Amniotic epithelial cell (primary cell): Measurements from ENCODE around the gene ZCCHC8.
"Not testable (repeated sequence)": the region's sequence is repeated elsewhere in the genome, so short reads cannot be mapped to it uniquely, and the experiment has no call there.

ENCODE experiments used
- DNase-seq: peaks from one replicate; pipeline ENCODE4 v3.0.0-alpha.2; 2010; ENCODE audit warnings: low read depth

ZCCHC8 gene

DNA sequence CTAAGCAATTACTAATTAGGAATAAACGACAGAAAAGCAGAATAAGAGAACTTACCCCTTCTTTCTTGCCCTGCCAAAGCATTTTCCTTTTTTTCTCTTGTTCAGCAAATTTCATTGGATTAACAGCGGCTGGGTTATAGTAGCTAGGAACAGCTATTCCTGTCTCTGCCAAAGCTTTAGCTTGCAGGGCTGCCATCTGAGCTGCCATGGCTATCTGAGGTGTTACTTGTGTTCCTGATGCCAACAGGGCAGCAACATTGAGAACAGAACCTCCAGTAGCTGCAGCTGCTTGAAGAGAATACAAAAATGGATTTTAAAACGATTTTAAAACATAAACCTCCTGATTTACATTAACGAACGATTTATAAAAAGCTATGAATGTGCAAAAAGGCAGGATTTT lies 7.4 kb upstream of the ZCCHC8 start:
- no peak for DNase-seq

DNA sequence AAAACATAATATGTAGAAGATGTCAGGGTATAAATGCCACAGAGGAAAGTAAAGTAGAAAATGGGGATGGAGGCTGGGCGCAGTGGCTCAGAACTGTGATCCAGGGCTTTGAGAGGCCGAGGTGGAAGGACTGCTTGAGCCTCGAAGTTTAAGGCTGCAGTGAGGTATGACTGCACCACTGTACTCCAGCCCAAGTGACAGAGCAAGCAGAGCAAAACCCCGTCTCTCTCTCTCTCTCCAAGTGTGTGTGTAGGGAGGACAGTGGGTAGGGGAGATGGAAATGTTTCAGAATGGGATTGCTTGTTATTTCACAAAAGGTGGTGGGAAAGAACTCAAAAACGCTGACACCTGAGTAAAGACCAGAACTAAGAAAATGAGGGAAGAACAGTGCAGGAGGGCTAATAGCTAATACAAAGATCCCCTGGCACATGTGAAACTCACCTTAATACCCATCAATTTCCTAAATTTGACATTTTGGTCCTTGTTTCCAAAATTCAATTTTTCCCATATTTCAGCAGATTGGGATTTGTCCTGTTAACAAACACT lies 5.7 kb upstream of the ZCCHC8 start:
- DNase-seq = no peak

DNA sequence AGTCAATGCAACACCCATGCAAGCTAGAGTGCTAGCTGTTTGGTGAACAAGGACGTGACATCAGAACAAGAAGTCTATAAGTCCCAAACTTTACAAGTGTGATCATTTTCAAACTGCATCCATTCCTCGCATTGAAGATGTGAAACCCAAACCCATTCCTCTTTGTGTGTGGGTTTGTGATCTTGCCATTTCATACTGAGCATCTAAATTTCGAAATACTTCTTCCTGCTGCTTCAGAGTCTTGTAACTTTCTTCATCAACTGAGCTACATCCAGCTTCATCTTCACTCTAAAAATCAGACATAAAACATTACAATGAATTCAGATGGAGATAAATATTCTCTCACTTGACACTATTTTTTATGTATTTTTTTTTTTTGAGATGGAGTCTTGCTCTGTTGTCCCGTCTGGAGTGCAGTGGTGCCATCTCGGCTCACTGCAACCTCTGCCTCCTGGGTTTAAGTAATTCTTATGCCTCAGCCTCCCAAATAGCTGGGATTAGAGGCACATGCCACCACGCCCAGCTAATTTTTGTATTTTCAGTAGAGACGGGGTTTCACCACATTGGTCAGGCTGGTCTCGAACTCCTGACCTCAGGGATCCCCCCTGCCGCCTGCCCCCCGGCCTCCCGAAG lies 4.8 kb upstream of the ZCCHC8 start:
- DNase-seq = peak; percentile 25

DNA sequence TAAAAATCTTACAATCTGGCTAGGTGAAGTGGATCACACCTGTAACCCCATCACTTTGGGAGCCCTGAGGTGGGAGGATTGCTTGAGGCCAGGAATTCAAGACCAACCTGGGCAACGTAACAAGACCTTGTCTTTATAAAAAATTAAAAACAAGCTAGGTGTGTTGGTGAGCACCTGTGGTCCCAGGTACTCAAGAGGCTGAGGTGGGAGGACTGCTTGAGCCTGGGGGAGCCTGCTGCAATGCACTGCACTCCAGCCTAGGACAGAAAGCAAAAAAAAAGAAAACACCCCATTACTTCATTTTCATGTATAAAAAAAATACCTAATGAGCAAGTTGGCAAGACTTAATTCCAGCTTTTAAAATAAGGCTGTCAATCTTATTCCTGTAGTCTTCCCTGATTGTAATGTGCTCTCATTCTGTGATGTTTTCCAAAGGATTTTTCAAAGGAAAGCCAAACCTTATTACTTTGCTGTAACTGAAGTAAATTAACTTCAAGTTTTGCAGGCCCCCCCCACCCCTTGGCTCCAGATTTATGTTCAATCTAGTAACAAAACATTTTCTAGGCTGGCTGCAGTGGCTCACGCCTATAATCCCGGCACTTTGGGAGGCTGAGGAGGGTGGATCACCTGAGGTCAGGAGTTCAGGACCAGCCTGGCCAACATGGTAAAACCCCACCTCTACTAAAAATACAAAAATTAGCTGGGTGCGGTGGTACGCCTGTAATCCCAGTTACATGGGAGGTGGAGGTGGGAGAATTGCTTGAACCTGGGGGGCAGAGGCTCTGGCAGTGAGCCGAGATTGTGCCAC lies 3.3 kb upstream of the ZCCHC8 start:
- DNase-seq = no peak

DNA sequence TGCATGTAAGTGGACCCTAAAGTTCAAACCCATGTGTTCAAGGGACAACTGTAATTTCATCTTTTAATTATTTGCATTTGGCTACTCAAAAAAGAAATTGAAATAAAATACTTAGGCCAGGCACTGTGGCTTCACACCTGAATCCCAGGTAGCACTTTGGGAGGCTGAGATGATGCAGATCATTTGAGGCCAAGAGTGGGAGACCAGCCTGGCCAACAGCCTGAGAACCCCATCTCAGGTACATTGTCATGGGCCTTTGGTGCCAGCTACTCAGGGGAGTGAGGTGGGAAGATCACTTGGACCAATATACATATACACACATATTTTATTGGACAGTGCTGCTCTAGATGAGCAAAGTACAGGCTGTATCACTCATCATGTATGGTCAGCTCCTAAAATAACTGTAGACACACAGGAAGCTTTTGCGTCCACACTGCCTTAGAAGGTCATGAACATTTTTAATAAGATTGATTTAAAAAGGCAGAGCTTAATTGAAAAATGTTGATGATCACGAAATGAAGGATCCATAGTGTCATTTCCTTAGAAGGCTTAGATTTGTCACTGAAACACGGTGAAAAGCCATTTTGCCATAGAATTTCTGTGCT lies 2.5 kb upstream of the ZCCHC8 start:
- no peak for DNase-seq

DNA sequence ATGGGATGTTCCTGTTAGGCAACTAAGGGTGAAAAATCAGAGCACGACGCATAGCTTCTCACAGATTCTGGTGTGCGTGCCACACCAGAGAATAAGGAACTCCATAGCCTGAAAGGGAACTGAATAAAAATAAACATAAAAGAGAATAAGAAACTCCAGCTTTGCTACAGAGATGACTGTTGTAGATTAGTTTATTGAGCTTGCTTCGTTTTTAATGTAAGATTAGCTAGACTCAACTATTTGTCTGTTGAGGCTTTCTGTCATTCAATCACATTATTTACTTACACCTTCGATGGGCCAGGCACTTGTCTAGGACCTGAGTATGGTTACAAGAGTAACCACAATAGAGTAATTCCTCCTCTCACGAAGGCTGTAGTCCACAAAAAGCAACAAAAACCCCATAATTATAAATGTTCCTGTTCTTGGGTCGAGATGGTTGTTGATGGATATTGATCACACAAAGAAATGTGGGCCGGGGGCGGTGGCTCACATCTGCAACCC lies 807 bp upstream of the ZCCHC8 start:
- no peak for DNase-seq

DNA sequence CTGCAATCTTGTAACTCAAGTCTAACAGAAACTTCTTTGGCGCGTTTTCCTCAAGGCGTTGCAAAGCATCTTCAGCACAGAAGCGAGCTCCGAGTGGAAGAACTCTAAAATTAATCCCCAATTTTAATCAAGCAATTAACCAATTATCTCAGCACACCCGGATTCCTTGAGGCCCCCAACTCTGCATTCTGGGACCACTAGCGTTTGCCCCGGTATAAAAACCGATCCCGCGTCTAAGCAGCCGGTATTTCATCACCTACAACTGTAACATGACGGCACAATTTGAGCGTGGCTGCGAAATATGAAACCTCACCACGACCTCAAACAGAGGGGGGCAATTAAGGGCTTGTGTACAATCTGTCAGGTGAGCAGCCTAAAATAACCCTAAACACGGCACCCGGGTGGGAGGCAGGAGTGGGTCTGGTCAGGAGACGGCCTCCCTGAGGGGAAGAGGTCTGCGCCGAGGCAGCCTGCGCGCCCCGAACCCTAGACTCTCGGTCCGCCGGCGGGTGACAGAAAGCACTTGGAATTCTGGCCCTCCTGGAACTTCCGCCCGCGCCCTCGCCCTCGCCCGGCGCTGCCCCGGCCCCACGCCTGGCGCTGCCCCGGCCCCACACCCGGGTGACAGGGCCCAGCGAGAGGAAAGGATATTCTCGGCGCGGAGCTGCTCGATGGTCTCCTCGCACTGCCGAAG lies 594 bp downstream of the ZCCHC8 start:
- peak; percentile 65 for DNase-seq

DNA sequence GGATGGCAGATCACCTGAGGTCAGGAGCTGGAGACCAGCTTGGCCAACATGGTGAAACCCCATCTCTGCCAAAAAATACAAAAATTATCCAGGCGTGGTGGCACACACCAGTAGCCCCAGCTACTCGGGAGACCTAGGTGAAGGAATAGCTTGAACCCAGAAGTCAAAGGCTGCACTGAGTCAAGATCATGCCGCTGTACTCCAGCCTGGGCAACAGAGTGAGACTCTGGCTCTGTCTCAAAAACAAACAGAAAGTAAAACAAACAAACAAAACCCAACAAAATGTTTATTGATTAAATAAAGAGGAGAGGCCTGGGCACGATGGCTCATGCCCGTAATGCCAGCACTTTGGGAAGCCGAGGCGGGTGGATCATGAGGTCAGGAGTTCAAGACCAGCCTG lies 5.5 kb downstream of the ZCCHC8 start:
- no peak for DNase-seq

DNA sequence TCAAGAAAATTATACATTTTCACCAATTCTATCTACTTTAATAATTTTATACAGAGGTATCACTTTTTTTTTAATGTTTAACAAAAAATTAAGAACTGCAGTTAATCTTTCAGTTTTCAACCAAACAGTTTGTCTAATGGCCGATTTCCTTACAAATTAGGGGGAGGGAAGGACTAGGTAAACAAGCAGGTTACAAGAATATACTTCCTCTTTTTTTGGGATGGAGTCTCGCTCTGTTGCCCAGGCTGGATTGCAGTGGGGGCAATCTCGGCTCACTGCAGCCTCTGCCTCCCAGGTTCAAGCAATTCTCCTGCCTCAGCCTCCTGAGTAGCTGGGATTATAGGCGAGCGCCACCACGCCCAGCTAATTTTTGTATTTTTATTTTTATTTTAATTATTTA lies 7.5 kb downstream of the ZCCHC8 start:
- not testable (repeated sequence) for DNase-seq

DNA sequence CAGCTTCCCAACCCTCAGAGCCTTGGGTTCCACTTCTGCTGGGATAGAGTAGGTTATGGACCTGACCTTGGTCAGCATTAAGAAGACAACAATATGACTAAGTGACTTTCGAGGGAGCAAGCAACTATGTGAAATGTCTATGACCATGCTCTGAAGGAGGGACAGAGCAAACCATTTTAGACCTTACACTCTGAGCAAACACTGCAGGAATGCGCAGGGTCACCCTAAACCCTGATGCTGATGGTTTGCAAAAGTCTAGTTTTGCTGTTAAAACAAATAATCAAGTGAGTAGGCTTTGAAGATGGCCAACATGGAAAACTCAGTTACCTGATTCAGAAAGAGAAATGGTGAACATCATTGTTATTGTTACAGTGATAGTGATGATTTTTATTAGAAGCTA lies 8.7 kb downstream of the ZCCHC8 start:
- DNase-seq = no peak

DNA sequence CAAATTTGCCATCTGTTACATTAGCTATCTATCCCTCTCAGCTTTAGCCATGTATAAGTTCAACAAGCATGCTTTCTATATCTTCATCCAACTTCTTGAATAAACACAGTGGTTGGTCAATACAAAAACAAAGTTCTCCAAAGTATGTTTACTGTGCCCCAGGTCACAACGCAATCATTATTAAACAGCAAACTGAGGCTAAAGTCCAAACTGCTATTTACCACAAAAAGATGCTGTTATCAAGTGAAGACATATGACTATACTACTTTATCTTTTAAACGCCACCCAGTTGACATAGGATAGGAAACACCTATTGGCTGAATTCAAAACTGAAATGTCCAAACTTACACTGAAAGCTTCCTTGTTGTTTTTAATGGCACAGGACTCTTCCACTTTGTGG lies 11.7 kb downstream of the ZCCHC8 start:
- no peak for DNase-seq

DNA sequence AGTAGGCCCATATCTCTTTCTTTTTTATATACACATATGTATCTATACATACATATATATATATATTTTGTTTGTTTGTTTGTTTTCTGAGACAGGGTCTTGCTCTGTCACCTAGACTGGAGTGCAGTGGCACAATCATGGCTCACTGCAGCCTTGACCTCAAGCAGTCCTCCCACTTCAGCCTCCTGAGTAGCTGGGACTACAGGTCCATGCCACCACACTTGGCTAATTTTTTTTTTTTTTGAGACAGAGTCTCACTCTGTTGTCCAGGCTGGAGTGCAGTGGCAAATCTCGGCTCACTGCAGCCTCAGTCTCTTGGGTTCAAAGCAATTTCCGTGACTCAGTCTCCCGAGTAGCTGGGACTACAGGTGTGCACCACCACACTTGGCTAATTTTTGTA lies 12.9 kb downstream of the ZCCHC8 start:
- not testable (repeated sequence) for DNase-seq

DNA sequence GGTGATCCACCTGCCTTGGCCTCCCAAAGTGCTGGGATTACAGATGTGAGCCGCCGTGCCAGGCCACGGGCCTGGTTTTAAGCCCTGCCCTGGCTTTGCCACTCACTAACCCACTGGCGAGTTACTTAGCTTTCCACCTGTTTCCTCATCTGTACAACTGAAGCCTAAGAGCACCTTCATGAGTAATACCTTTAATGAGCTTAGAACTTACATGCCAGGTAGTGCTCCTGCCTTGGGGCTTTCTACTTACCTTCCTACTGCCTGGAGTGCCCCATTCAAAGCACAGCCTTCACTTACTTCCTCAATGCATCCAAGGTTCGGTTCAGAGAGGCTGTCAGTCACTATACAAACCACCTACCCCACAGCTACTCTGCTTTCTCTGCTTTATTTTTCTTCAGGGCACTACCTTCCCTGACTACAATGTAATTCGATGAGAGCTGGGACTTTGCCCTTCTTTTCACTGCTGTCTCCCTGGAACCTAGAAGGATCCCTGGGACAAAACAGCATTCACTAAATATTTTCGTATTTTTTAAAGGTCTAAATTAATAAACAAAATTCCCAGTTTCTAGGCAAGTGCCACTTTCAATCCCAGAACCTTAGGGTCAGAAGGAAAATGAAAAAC lies 13.8 kb downstream of the ZCCHC8 start:
- no peak for DNase-seq

DNA sequence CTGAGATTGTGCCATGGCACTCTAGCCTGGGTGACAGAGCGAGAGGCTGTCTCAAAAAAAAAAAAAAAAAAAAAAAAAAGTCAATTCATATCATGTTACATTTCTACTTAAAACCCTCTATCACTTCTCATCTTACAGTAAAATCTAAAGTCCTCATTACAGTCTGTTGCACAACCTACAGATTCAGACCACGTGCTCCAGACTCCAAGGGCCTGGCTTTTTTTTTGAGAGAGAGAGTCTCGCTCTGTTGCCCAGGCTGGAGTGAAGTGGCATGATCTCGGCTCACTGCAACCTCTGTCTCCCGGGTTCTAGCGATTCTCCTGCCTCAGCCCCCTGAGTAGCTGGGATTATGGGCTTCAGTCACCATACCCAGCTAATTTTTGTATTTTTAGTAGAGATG lies 14.4 kb downstream of the ZCCHC8 start:
- peak; percentile 62 for DNase-seq

DNA sequence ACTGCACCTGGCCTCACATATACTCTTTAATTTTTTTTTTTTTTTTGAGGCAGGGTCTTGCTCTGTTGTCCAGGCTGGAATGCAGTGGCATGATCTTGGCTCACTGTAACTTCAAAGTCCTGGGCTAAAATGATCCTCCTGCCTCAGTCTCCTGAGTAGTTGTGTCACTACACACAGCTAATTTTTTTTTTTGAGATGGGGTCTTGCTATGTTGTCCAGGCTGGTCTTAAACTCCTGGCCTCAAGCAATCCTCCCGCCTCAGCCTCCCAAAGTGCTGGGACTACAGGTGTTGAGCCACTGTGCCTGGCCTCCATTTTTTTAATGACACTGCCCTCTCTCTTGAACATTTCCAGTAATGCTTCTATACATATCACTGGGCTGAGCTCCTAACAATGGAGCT lies 16.3 kb downstream of the ZCCHC8 start:
- DNase-seq = not testable (repeated sequence)

DNA sequence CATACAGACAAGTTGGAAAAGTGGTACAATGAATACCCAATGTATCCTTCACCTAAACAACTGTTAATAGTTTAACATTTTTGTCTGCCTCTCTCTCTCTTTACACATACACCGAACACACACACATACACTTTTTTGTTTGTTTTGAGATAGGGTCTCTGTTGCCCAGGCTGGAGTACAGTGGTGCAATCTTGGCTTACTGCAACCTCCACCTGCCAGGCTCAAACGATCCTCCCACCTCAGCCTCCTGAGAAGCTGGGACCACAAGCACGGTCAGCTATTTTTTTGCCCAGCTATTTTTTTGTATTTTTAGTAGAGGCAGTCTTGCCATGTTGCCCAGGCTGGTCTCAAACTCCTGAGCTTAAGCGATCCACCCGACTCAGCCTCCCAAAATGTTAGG lies 16.8 kb downstream of the ZCCHC8 start:
- DNase-seq = no peak

DNA sequence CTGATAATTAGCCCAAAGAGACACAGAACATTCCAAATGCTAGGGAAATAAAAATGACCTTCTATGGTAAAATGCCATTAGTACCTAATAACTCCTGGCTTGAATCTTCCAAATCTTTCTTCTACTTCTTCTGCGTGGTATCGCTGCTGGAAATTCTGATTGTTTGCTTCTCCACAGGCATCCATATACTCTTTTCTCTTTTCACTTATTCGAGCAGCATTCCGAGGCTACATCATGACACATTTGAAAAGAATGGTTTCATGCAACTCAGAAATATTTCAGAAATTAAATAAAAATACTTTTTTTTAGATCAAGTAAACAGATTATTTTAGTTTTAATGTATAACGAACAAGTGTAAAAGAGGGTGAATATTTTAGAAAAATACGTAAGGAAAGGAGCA lies 18.9 kb downstream of the ZCCHC8 start:
- no peak for DNase-seq

DNA sequence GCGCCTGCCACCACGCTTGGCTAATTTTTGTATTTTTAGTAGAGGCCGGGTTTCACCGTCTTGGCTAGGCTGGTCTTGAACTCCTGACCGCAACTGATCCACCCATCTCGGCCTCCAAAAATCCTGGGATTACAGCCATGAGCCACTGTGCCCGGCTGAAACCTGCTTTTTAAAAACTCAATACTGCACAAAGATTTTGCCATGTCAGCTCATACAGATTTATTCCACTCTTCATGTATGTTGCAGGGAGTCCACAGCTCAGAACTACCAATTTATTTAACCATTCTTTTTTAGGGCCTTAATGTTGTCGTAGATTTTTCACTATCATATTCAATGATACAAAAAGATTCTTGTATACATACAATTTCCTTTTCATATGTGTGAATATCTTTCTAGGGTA lies 20.0 kb downstream of the ZCCHC8 start:
- no peak for DNase-seq

DNA sequence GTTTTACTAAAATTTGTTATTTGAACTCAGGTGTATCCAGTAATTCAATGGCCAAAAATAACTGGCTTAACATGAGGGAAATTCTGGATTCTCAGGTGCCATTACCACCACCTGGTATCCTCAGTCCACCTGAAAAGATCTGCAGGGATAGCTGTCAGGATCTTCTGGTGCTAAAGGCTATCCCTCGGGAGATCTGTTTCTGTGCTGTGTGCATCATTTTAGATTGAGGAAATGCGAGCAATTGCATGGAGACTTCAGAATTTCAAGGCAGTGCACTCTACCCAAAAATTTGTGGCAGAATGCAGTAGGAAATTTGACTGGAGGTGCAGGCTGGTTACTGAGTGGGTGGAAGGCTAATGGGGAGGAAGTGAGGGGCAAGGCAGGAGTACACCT lies 26.4 kb downstream of the ZCCHC8 start:
- DNase-seq = no peak

DNA sequence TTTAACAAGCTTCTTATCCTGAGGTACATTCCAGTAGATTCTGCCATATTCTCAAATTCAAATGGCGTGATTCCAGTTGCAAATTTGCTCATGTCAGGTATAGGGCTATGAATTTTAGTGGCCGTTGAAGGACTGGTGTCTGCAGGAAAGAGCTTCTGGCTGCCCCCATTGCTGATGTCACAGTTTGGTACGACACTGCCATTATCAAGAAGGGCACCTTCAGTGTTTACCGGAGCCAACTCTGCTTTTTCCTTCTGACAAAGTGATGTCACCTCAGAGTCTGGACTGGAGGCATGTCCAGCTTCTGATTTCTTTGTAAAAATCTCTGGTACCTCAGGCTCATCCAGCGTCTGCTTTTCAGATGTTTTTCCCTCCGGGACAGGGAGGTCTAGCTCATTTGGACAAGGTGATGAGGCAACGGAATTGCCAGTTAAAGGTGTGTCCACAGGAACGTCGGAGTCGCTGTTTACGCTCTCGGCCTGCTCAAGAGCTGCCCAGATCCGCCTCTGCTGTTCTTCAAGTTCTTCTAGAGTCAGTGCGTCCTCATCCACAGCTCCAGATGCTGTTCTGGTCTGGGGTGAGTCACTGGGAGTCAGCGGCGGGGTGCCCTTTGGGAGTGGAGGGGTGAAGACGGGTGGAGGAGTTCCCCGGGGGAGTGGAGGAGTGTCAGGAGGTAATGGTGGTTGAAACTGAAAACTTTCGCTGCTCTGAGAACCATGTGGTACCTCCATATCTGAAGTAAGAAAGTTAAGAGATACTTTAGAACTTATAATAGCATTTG lies 27.0 kb downstream of the ZCCHC8 start:
- peak; percentile 92 for DNase-seq
